ENCODE results near the gene UTP25.

The UTP25 gene

DNA sequence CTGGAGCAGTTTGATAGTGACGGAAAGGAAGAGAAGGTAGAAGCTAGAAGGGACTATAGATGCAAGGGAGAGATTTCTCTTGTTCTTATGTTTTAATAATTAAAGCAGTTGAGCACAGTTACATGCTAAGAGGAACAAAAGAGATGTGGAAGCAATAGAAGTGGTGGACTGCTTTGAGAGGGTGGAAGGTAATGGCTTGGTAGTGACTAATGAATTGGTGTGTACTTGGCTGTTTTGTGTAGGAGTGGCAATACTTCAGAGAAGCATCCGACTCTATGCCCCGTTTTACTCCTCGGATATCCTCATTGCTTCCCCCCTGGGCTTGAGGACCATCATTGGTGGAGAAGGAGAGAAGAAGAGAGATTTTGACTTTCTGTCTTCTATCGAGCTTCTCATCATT, 12.8 kb downstream of the UTP25 start:
- no peak for DNase-seq

DNA sequence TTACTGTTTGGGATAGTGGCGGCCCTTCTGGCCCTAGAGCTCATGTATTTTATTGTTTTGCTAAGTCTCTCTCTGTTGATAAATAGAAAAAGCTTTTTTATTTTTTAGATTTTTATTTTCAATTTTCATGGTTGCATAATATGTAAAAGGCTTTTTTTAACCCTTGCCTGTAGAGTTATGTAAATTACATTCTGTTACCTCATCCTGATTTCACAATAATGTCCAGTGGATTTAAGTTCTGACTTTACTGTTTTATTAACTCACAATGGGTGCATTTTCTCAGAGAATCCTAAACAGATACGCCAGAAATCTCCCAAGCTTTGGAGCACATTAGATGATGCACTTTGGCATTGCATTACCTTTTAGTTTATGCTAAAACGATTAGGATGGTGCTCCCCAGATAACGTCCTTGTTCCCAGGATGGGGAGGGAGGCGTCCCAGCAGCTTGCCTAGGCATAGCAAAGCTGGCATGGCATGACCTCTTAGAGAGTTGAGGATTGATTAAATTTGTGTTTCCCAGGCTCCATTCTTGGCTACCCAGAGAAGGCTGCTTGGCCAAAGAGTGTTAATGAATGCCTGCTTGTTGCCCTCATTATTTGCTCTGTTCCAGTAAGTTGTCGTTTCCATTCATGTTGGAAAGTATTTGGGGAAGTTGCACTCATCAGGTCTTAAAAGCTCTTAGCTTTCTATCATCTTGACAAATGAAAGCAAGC, 17.1 kb downstream of the UTP25 start:
- no peak for DNase-seq

DNA sequence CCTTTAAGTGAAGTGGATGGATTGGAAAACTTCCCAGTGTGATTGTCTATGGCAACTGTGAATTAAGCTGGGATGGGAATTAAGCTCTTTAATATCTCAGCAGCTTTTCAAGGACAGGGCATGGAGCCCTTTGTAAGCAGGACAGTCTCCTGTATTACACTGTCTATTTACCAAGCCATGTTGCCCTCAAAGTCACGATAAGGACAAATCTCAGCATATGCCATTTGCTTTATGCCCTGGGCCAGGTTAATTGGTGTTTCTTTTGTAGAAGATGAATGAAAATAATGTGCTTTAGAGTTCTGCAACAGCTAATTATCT, 17.6 kb downstream of the UTP25 start:
- no peak for DNase-seq

DNA sequence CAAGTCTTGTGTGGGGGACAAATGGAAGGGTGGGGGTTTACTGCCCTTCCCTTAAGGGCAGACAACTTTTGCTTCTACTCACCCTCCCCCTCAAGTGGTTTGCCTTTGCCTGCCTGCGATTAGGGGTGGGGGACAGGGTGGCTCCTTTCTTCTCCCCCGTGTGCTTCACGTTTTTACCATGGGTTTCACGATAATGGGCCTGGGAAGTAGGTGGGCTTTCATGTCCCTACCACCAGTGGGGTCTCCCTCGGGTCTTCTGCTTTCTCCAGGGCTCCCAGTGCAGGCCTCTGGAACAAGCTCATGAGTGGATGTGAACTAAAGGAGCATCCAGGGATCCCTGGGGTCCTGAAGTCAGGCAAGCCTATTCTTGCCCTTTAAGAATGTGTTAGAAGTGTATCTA, 21.6 kb downstream of the UTP25 start:
- no peak for DNase-seq

DNA sequence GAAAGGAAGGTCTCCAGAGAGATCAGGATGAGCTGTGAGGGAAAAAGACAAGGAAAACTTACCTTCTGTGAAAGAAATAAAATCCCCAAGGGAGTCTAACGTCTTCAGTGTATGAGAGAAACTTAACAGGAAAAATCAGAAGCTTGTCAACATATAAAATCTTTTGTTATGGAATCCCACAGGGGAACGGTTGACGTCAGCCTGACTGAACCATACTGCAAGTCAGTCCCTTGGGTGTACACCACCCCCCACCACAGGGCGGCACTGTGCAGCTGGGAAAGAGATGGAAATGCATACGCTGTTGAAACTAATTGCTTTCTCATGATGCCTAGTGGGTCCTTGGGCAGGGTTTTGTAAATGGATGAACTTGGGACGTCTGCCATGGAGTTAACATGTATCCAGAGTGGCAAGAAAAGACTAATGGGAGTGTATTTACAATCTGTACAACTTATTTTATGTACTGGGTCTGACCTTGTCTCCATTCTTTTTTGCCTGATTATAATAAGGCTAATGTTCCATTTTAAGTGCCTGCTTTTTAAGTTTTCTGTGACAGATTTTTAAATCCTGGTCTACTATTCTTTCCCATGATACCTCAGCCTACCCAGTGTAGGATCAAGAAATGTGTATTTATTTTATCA, 22.7 kb downstream of the UTP25 start:
- DNase-seq: peak; percentile 9 to 35

DNA sequence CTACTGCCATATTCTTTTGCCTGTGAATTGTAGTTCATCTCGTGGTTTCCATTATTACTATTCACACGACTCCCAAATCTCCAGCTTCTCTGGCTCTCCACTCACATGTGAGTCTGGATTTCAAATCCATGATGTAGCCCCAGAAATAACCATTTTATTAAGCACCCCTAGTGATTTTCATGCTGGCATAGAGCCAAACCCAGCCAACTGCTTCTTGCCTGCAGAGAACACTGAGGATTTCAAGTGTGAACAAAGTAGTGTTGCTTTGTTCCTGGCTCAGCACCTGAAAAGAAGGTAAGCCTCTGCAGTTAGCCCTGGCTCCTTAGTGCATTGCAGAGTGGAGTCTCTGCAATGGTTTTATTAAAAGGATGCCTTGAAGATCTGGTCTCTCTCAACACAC, 25.9 kb downstream of the UTP25 start:
- DNase-seq: no peak

DNA sequence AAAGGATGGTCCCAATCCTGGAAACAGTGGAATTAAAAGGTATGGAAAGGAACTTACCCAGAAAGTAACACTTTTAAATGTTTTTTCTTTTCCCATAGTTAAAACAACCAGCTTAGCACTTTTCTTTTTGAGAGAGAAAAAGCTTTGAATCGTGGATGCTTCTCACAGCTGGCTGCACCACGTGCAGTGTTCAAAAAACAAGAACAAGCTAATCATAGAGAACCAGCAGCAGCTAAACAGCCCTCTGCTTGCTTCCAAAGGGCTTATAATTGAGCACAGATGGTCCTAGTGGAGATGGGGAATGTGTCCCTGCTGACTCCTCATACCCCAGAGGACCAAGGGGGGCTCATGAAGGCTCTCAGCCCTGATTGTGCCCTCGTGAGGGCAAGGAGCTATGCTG, 26.4 kb downstream of the UTP25 start:
- DNase-seq: no peak

DNA sequence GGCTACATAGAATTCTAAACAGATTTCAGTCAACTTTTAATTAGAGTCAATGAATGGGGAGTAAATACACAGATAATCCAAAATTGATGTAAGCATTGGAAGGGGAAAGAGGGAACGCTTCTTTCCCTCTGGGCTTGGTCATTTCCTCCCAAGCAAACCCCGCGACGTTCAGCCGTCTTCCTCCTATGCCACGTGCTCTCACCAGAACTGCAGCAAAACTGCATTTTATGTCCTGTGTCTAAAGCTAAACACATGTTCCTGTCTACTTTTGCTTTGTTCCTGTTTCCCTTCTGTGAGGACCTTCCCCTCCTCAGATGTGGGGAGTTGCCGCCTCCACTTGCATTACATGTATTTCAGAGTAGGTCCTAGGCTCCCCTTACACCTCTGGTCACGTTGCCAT, 27.2 kb downstream of the UTP25 start:
- no peak for DNase-seq

DNA sequence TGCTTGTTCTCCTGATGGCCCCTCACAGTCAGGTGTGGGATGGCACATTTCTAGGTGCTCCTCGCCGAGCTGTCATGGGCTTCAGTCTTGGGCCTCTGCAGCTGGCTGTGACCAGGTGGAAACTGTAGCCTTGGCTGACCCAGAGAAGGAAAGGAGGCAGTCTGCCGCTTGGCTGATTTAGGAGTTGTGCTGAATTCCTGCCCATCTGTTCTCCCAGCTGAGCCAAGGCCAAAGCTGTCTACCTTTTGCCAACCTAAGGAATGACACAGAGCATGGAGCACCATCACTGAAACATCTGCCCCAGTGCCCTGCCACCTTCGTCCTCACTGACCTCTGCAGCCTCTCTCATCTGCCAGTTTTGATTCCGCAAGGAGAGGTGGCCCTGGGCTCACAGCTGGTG, 27.9 kb downstream of the UTP25 start:
- DNase-seq: no peak

DNA sequence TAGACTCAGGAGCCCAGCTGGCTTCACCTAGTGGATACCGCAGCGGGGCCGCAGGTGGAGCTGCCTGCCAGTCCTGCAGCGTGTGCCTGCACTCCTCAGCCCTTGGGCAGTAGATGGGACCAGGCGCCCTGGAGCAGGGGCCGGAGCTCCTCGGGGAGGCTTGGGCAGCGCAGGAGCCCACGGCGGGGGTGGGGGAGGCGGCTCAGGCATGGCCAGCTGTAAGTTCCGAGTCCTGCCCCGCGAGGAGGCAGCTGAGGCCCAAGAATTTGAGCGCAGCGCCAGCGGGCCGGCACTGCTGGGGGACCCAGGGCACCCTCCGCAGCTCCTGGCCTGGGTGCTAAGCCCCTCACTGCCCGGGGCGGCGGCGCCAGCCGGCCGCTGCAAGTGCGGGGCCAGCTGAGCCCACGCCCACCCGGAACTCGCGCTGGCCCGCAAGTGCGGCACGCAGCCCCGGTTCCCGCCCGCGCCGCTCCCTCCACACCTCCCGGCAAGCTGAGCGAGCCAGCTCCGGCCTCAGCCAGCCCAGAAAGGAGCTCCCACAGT, 30.9 kb downstream of the UTP25 start:
- no peak for DNase-seq

DNA sequence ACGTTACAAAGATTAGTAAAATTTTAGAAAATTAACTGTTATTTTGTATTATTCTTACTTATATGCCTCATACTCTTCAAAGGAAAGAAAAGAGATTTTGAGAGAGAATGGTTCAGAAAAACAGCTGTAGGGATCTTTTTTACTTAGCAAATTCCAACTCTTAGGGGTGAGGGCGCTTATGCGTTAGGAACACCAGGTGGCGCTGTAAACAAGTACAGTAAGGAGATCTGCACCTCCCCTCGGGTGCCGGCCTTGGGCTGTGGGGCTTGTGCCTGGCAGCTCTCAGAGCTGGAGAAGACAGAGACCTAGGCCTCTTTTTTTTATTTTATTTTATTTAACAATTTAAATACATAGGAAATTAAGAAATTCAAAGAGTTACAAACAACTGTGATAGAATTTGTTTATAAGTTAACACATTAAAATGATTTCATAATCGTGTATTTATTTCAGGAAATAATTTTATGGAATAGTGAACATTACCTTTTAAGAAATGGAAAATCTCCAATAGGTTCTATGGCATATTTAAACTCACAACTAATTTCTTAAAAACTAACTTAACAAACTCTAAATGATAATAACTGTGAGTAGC, 32.6 kb downstream of the UTP25 start:
- peak; percentile 63 to 64 for DNase-seq

DNA sequence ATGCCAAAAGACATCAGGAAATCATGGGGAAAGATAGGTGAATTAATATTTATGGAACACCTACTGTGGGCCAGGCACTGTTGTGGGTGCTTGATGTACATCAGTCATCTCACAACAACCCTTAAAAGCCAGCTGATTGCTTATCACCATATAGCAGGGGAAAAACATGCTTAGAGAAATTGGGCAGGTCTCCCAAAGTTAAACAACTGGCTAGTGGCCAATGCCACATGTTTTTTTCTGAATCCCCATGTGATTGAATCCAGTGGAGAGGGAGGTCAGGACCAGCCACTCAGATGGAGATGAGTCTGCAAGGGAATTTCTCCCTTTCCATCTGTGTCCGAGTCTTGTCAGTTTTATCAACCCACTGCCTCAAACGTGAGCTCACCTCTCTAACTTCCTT, 33.5 kb downstream of the UTP25 start:
- DNase-seq: no peak

DNA sequence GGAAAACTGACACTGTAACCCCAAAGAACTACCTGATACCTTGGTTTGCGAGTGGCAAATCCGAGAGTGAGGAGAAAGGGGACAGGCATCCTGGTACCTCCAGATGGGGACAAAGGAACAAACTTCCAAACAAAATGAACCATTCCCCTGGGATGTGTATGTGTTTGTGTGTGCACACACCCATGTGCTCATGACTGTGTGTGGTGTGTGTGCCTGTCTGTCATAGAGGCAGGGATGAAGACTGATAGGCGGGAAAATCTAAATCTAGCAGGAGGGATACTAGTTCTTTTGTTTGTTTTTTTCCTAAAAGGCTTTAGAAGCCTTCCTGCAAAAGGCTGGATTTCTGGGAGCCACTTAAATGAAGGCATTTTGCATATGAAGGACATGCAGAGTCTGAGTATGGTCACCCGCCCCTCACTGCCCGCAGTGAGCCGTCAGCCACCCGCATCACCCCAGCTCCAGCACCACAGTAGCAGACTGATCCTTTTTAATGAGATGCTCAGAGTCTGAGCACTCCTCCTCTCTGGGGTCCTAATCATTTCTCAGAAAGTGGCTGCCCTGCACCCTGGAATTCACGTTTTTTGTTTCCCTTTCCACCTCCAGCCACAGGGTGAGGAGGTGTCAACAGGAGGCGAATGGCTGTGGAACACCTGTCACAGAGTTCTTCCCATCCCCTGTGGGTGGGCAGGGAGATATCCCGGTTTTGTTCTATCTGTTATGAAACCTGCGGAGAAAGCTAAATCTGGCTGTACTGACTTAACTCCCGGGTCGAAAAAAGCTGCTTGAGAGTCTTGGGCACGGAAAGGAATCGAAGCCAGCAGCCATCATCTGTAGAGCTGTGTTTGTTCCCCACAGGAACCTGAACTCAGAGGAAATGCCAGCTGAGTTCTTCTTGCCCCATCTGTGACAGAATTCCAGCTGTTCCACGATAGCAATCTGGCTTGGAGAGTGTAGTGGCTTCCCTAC, 34.9 kb downstream of the UTP25 start:
- DNase-seq: no peak

DNA sequence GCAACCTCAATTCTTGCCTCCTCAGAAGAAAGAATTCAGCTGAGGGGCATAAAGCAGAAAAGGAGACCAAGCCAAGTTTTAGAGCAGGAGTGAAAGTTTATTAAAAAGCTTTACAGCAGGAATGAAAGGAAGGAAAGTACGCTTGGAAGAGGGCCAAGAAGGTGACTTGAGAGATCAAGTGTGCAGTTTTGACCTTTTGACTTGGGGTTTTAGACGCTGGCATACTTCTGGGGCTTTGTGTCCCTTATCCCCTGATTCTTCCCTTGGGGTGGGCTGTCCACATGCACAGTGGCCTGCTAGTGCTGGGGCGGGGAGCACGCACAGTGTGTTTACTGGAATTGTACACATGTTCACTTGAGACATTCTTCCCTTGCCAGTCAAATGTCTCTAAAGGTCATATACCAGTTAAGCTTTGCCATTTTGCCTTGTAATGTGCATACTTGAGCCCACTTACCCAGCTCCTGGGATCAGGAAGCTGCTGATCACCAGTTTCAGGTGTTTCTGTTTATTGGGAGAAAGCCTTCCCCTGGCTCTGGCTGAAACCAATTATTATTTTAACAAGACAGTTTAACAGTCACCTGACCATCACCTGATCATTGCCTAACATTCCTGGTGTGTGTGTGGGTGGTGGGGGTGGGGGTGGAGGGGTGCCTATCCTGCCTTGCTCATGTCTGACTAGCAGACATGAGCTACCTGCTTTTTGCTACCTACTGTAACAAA, 36.2 kb downstream of the UTP25 start:
- no peak for DNase-seq

DNA sequence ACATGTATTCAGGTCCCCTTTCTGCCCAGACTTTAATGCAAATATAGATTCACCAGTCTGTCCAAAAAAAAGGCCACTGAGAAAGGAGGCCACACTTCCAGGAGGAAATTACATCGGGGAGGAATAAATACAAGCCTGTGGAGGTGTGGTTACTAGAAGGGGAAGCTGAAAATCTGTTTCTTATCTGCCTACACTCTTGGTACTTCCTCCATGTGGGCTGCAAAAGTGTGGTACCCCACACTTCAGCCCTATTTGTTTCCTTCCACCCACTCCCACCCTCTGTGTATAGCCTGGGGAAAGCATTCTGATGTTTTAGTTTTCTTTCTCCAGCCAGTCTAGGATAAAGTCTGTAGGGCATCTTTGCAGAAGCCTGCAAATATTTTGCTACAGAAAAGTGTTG, 38.4 kb downstream of the UTP25 start:
- DNase-seq: no peak

DNA sequence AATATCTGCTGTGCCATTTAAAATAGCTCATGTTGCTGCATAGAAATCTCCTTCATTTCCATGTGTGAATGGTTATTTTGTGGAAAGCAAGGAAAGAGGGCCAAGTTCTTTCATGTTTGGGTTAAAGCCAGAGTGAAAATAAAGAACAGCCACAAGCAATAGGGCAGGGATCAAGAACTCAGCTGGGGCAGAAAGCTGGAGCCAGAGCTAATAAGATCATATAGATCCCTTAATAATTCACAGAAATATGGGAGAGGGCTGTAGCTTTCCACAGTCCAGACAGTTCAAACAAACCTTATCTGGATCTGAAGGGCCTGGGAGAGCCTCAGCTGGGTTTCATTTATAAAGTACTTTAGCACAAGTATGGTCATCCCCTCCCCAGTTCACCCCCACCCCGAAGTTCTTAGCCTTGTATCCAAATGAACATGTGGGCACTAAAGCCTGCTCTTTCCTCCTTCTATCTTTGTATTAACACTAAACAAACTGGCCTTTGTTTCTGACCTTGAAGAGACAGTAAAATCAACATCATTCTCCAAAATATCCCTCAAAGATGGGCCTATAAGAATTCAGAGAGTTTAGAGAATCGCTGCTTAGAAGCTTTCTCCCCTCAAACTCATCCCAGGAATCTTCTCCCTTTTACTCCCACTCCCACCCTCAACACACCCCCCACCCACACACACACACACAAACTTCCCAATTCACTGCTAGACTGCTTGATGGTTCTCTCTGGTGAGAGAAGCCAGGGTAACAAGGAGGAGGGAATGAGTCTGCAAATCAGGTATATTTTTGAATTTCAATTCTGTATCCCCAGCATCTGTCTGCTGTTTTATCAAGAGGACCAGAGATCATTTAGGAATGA, 41.7 kb downstream of the UTP25 start:
- DNase-seq: no peak

DNA sequence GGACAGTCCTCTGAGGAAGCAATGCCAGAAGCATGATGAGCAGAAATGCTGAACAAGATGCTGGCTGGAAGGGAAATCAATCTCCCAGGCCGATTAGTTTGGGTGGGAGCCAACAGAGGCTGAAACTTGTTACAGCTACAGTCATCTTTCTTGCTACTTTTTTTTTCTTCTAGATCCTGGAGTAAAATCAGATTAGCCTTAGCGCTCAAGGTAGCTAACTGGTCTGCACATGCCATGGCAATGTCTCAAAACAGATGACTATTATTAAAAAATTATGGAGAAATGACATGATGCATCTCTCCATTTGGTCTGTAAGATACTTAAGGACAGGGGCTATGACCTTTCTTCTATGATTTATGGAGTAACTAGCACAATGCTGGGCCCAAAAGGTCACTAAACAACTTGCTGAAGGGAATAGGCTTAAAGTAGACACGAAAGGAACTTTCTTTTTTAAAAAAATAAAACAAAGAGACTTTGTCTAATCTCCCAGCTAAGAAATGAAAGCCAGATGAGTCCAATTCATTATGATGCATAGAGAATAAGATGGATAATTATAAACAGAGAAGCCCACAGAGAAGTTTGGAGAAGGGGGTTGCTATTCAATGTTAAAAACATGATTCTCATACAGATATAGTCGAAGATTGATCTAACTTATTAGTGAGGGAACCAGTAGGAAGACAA, 42.5 kb downstream of the UTP25 start:
- no peak for DNase-seq

DNA sequence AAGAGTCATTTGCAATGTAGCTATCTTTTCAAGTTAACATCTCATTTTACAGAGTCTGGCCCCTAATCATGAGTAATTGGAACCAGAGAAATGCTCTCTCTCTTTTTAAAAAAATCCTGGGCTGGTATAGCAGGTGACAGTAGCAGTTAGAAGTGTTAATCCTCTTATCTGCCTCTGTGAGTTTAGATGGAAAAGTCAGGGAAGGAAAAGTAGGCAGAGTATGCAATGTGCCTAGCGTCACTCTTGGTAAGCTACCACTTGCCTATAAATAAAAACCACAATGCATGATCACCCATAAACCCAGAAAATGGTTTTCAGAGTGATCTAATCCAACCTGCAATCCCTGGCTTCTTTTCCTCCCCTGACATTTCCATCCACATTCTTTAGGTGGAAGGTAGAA, 43.2 kb downstream of the UTP25 start:
- DNase-seq: no peak

DNA sequence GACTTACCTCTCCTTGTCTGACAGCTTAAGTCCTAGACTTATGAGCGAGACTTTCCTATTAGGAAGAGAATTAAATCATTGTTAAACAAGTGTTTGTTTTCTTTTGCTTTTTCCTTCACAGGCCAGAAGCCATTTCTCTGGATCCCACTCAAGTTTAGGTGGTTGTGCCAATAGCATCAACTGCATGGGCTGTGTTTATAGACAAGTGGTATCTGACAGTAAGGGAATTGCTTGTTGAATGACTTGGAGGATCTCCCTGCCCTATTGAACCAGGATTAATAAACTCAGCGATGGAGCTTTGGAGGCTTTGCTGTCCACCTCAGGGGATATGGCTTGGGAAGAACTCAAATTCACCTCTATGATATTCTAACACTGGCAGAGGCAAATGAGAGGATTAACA, 43.7 kb downstream of the UTP25 start:
- no peak for DNase-seq

DNA sequence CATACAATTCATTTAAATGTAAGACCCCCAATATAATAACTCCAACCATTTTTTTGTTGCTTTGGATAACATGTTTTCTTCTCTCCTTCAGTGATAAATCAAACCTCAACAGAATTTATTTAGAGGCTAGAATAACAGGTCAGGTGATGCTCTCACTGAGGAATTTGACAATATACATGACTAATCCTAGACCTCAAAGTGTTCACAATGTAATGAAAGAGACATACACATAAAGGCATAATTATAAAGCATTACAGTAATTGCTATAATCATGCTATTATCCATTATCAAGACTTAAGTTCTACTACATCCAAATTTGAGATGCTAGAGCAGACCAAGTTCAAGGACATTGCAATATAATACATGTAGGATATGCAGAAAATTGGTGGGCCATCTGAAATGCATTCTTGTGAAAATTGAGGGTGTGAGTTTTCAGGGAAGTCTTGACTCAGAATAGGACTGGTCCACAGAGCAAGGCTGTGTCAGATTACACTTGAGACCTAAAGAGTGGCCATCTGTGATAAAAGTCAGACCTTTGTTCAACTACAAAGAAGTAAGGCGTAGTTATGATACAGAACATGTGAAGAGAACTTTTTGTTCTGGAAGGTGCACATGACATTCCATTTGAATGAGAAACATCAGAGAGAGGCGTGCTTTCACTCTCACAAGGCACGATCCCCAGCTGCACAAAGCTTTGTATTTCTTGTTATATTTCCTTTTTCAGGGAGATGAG, 45.5 kb downstream of the UTP25 start:
- DNase-seq: no peak

All from stimulated activated CD4-positive, alpha-beta T cell treated with anti-CD3 and anti-CD28 coated beads, Interleukin-4, amount 100 ng/mL, for 4 hours (primary cell).